Liver (tissue), 9 donors: ENCODE data around the gene ANGPTL3. TPM values are rescaled to one million over a fixed set of nuclear protein-coding genes. Genes with fewer than 3 reads are reported as not detected.

ENCODE experiments used
- DNase-seq: peaks from one replicate; pipeline ENCODE4 v3.0.0-alpha.2; 2017; ENCODE audit warnings: low spot score
- H3K27ac ChIP-seq, 2 donors: one replicate each; pipeline ENCODE4 v1.7.0; 2013; ENCODE audit warnings: inconsistent platforms in 2 of 2, low read length in 2 of 2, control low read depth in 1 of 2, low read depth in 1 of 2, mild to moderate bottlenecking in 1 of 2
- H3K27me3 ChIP-seq, 4 donors: one replicate each; pipeline versions ENCODE4 v1.6.1 to v1.7.0; 2013; ENCODE audit warnings: low read length in 3 of 4, inconsistent platforms in 1 of 4, mild to moderate bottlenecking in 1 of 4, moderate library complexity in 1 of 4; ENCODE audit not compliant: control insufficient read depth in 4 of 4, insufficient read depth in 4 of 4
- H3K36me3 ChIP-seq, 4 donors: one replicate each; pipeline versions ENCODE4 v1.6.1 to v1.7.0; 2013; ENCODE audit warnings: low read length in 3 of 4, mild to moderate bottlenecking in 3 of 4, low read depth in 1 of 4, moderate library complexity in 1 of 4; ENCODE audit not compliant: control insufficient read depth in 4 of 4, insufficient read depth in 3 of 4
- H3K4me1 ChIP-seq, 4 donors: one replicate each; pipeline versions ENCODE4 v1.6.1 to v1.7.0; 2013; ENCODE audit warnings: low read length in 3 of 4, mild to moderate bottlenecking in 3 of 4, moderate library complexity in 1 of 4; ENCODE audit not compliant: control insufficient read depth in 4 of 4, insufficient read depth in 4 of 4
- H3K4me3 ChIP-seq, 3 donors: one replicate each; pipeline versions ENCODE4 v1.6.1 to v1.7.0; 2013; ENCODE audit warnings: low read length in 3 of 3, control low read depth in 1 of 3, low read depth in 1 of 3, mild to moderate bottlenecking in 1 of 3
- H3K9ac ChIP-seq, 2 donors: one replicate each; pipeline ENCODE4 v1.7.0; 2013; ENCODE audit warnings: low read length in 2 of 2, mild to moderate bottlenecking in 2 of 2, moderate library complexity in 2 of 2, control low read depth in 1 of 2, low read depth in 1 of 2
- H3K9me3 ChIP-seq, 4 donors: one replicate each; pipeline versions ENCODE4 v1.6.1 to v1.7.0; 2013; ENCODE audit warnings: low read length in 3 of 4; ENCODE audit not compliant: control insufficient read depth in 4 of 4
- ATF3 ChIP-seq: IDR thresholded peaks from 2 replicates; pipeline ENCODE4 v1.6.1; 2016; ENCODE audit warnings: antibody characterized with exemption
- CTCF ChIP-seq: fragments of 150-350 bp; IDR thresholded peaks from 2 replicates; pipeline ENCODE4 v1.5.1; 2017; ENCODE audit warnings: improper control_type of control experiment, low read depth, low read length; ENCODE audit not compliant: missing input control
- EGR1 ChIP-seq, 2 donors: IDR thresholded peaks; 2 replicates each; pipeline ENCODE4 v1.6.1; 2016 to 2018; ENCODE audit warnings: antibody characterized with exemption in 2 of 2, low read depth in 2 of 2
- FOXA1 ChIP-seq: IDR thresholded peaks from 2 replicates; pipeline ENCODE4 v1.6.1; 2016; ENCODE audit warnings: antibody characterized with exemption
- FOXA2 ChIP-seq: IDR thresholded peaks from 2 replicates; pipeline ENCODE4 v1.6.1; 2016; ENCODE audit warnings: antibody characterized with exemption
- GABPA ChIP-seq, 2 donors: IDR thresholded peaks in 1 of 2; conservative IDR thresholded peaks in 1 of 2; 2 replicates each; pipeline ENCODE4 v1.6.1; 2016; ENCODE audit warnings: antibody characterized with exemption in 2 of 2, mild to moderate bottlenecking in 1 of 2, moderate library complexity in 1 of 2
- HNF4A ChIP-seq, 2 donors: conservative IDR thresholded peaks; 2 replicates each; pipeline ENCODE4 v1.6.1; 2016; ENCODE audit warnings: antibody characterized with exemption in 2 of 2, mild to moderate bottlenecking in 2 of 2
- HNF4G ChIP-seq: IDR thresholded peaks from 2 replicates; pipeline ENCODE4 v1.6.1; 2016; ENCODE audit warnings: antibody characterized with exemption
- JUND ChIP-seq, 2 donors: IDR thresholded peaks; 2 replicates each; pipeline ENCODE4 v1.6.1; 2016; ENCODE audit warnings: antibody characterized with exemption in 2 of 2
- MAX ChIP-seq: IDR thresholded peaks from 2 replicates; pipeline ENCODE4 v1.6.1; 2016; ENCODE audit warnings: antibody characterized with exemption
- NR2F2 ChIP-seq: IDR thresholded peaks from 2 replicates; pipeline ENCODE4 v1.6.1; 2016; ENCODE audit warnings: antibody characterized with exemption
- RAD21 ChIP-seq, 2 donors: IDR thresholded peaks; 2 replicates each; pipeline ENCODE4 v1.6.1; 2016; ENCODE audit warnings: antibody characterized with exemption in 2 of 2, mild to moderate bottlenecking in 2 of 2
- REST ChIP-seq: IDR thresholded peaks from 2 replicates; pipeline ENCODE4 v1.6.1; 2016; ENCODE audit warnings: antibody characterized with exemption, mild to moderate bottlenecking
- RXRA ChIP-seq, 2 donors: IDR thresholded peaks; 2 replicates each; pipeline ENCODE4 v1.6.1; 2017 to 2018; ENCODE audit warnings: antibody characterized with exemption in 2 of 2, mild to moderate bottlenecking in 1 of 2
- SP1 ChIP-seq: IDR thresholded peaks from 2 replicates; pipeline ENCODE4 v1.6.1; 2018; ENCODE audit warnings: antibody characterized with exemption, mild to moderate bottlenecking
- TAF1 ChIP-seq: conservative IDR thresholded peaks from 2 replicates; pipeline ENCODE4 v1.6.1; 2016; ENCODE audit warnings: antibody characterized with exemption, mild to moderate bottlenecking
- YY1 ChIP-seq: IDR thresholded peaks from 2 replicates; pipeline ENCODE4 v1.6.1; 2016; ENCODE audit warnings: antibody characterized with exemption, mild to moderate bottlenecking
- ZBTB33 ChIP-seq: IDR thresholded peaks from 2 replicates; pipeline ENCODE4 v1.6.1; 2016; ENCODE audit warnings: antibody characterized with exemption
- WGBS: extraction: QIAGEN DNeasy Blood & Tissue Kit; methylation state at CpG from one replicate; pipeline ENCODE4 v1.1.7; 2013; 5-methylcytosine and 5-hydroxymethylcytosine counted together
- polyA plus RNA-seq, 2 donors: library from polyadenylated mRNA; stranded (reverse) in 1 of 2; unstranded in 1 of 2; fragments of 200-250 nt in 1 of 2; fragments of >200 nt in 1 of 2; fragmentation: Nextera tagmentation in 1 of 2; extraction: Ambion mirVana in 1 of 2; gene quantifications; one replicate each; pipeline versions ENCODE4 v1.2.1 to v1.2.3, GENCODE V29; 2013 to 2015
- total RNA-seq, 2 donors: library from RNA; depleted of rRNA; stranded (reverse); fragments of >200 nt; gene quantifications; one replicate each; pipeline ENCODE4 v1.2.3, GENCODE V29; 2014
- donor health status: healthy.
- donor health status: healthy.
- donor health status: healthy.
- donor health status: healthy.
- donor health status: healthy.

The ANGPTL3 gene
- total RNA-seq (100 to 1,000 TPM; 121 to 162 TPM), polyA plus RNA-seq (100 to 1,000 TPM; 182 to 238 TPM)

GRCh38 chr1:62597281-62597680, at the start of gene ANGPTL3:
Gene ANGPTL3, plus strand, starts transcription at chr1:62597520. Its CDS starts 47 bp downstream, at chr1:62597567.
- WGBS = 30% methylated on average over 3 of the region's 3 CpGs
- Histone ChIP-seq H3K27me3 (no peaks in the 10 kb centered on the region), H3K36me3 (peaks cover 0 to under 1% (median 0%) of the 10 kb centered on the region in 4 donors), H3K4me1 (peaks cover 1 to 28% (median 17%) of the 10 kb centered on the region in 4 donors), H3K9ac (peak within 1 kb of the TSS; percentile 82 to 99), H3K27ac (peak within 1 kb of the TSS; percentile 67 to 80), H3K4me3 (peak within 1 kb of the TSS; percentile 64 to 82 (median 74)), H3K9me3 (no peaks in the 10 kb centered on the region)
- peak; percentile 13 to 29 for TF ChIP-seq RAD21 (IDR thresholded peaks at IDR 0.05)
- TF ChIP-seq REST = peak; percentile 59
- TF ChIP-seq MAX = no peak
- TF ChIP-seq TAF1 = peak; percentile 73
- no peak for TF ChIP-seq CTCF
- TF ChIP-seq FOXA1 = no peak
- TF ChIP-seq HNF4A (conservative IDR thresholded peaks at IDR 0.05) = peak; percentile 36 to 42
- peak; percentile 36 for TF ChIP-seq YY1
- TF ChIP-seq ATF3 = no peak
- TF ChIP-seq GABPA (IDR thresholded peaks at IDR 0.05 in 1 of 2, conservative IDR thresholded peaks at IDR 0.05 in 1 of 2) = no peak
- no peak for TF ChIP-seq EGR1 (IDR thresholded peaks at IDR 0.05; ENCODE audit: low read depth in 2 of 2)
- TF ChIP-seq JUND (IDR thresholded peaks at IDR 0.05) = peak in 1 of 2 donors; percentile 33
- TF ChIP-seq RXRA (IDR thresholded peaks at IDR 0.05) = peak; percentile 67 to 75
- TF ChIP-seq HNF4G = no peak
- no peak for TF ChIP-seq NR2F2
- TF ChIP-seq SP1 = peak; percentile 62
- no peak for TF ChIP-seq FOXA2
- TF ChIP-seq ZBTB33 = no peak
- no peak for DNase-seq
